Measurements from ENCODE around the gene TLK2. TPM values are rescaled to one million over a fixed set of nuclear protein-coding genes. Genes with fewer than 3 reads are reported as not detected.

TLK2 gene
- polyA plus RNA-seq, 1 of the 3 experiments (the other 2 are of a cell fraction): 51.9 TPM

GRCh38 chr17:62652251-62653001 is 173.8 kb downstream of the TLK2 start:
- TF ChIP-seq TEAD4 (IDR thresholded peaks at IDR 0.05; ENCODE audit: borderline replicate concordance, insufficient read depth) (peak; percentile 77), EP300 (IDR thresholded peaks at IDR 0.05; ENCODE audit: borderline replicate concordance in 1 of 2, low read depth in 1 of 2, low read length in 1 of 2) (peak in 1 of 2 experiments; percentile 88; a peak in 2 of 4 replicates), FOXM1 (IDR thresholded peaks at IDR 0.05; ENCODE audit: low read depth) (peak; percentile 80; the same call in 1 of the 2 replicates), SIN3A (IDR thresholded peaks at IDR 0.05; ENCODE audit: borderline replicate concordance, low read depth, low read length) (peak; percentile 78; the same call in 1 of the 2 replicates), CTCF (IDR thresholded peaks at IDR 0.05) (no peak), ELF1 (IDR thresholded peaks at IDR 0.05) (peak; percentile 70), RCOR1 (IDR thresholded peaks at IDR 0.05; ENCODE audit: low read length) (0 out of 2 replicates have a peak, but pooled peaks have one; percentile 11), USF1 (IDR thresholded peaks at IDR 0.05; ENCODE audit: borderline replicate concordance, low read depth) (no peak), ZBTB33 (IDR thresholded peaks at IDR 0.05; ENCODE audit: borderline replicate concordance, low read depth) (no peak), YY1 (IDR thresholded peaks at IDR 0.05; ENCODE audit: low read depth) (peak; percentile 25; the same call in 1 of the 2 replicates), GABPA (IDR thresholded peaks at IDR 0.05; ENCODE audit: low read depth) (peak; percentile 58), TAF1 (IDR thresholded peaks at IDR 0.05; ENCODE audit: borderline replicate concordance, low read depth, low read length) (peak; percentile 43; the same call in 1 of the 2 replicates), TCF12 (IDR thresholded peaks at IDR 0.05) (peak; percentile 86), NFIC (IDR thresholded peaks at IDR 0.05; ENCODE audit: borderline replicate concordance) (peak; percentile 99), MAX (IDR thresholded peaks at IDR 0.05; ENCODE audit: low read depth) (peak; percentile 87), PBX3 (IDR thresholded peaks at IDR 0.05) (peak; percentile 48; the same call in 1 of the 2 replicates), POLR2AphosphoS5 (IDR thresholded peaks at IDR 0.05; ENCODE audit: low read depth, low read length) (peak; percentile 30; the same call in 1 of the 2 replicates), RXRA (IDR thresholded peaks at IDR 0.05; ENCODE audit: borderline replicate concordance, low read depth) (peak; percentile 88; the same call in 1 of the 2 replicates), REST (IDR thresholded peaks at IDR 0.05; ENCODE audit: low read depth, low read length) (no peak)

More at GRCh38 chr17:62652251-62653001, 173.8 kb downstream of the TLK2 start:
- peaks cover 100% of the 10 kb centered on the region for H3K79me2 ChIP-seq (ENCODE audit: insufficient read depth)
- peak overlapping the region; percentile 46; the same call in 1 of the 2 replicates for H2AFZ ChIP-seq (ENCODE audit: low read depth)
- H4K20me1 ChIP-seq (ENCODE audit: insufficient read depth): peaks cover 34% of the 10 kb centered on the region
- peaks cover 38% of the 10 kb centered on the region for H3F3A ChIP-seq (replicated peaks; ENCODE audit: insufficient read depth)
- H3K9ac ChIP-seq: peak overlapping the region; percentile 81
- peaks cover 10 to 35% of the 10 kb centered on the region in 2 experiments for H3K36me3 ChIP-seq (replicated peaks in 1 of 2; ENCODE audit: control insufficient read depth in 1 of 2, insufficient read depth in 2 of 2, low read length in 1 of 2)
- H3K27ac ChIP-seq (ENCODE audit: low read depth in 2 of 2, low read length in 1 of 2): peak overlapping the region; percentile 88 to 93
- ChIA-PET CTCF (interaction anchor here (5.6 kb wide), 1 partner anchor 20 kb away, joined by 27 read pairs; no protein-coding TSS in a partner anchor), POLR2A (interaction anchor here (1.0 kb wide), 1 partner anchor 24 kb away, joined by 4 read pairs; no protein-coding TSS in a partner anchor)
- WGBS (ENCODE audit: low lambda C conversion rate): 24% methylated on average over 32 of the region's 57 CpGs
- peak overlapping the region; percentile 96 for H3K4me2 ChIP-seq
- DNase-seq: peak; percentile 88
- H3K4me1 ChIP-seq (ENCODE audit: control insufficient read depth in 1 of 2, insufficient read depth in 2 of 2, low read depth in 1 of 2, low read length in 1 of 2): peaks cover 25 to 35% of the 10 kb centered on the region in 2 experiments
- H3K9me2 ChIP-seq: no peaks in the 10 kb centered on the region
- H3K9me3 ChIP-seq: no peaks in the 10 kb centered on the region
- H3K27me3 ChIP-seq (ENCODE audit: insufficient read depth): no peaks in the 10 kb centered on the region
- H3K4me3 ChIP-seq (ENCODE audit: low read depth in 2 of 2, low read length in 1 of 2): peak overlapping the region; percentile 47 to 60

Data from SK-N-SH (cell line).